H9 (cell line): ENCODE data around the gene RAB35. TPM values are rescaled to one million over a fixed set of nuclear protein-coding genes. Genes with fewer than 3 reads are reported as not detected.
A peak's percentile ranks its signal among the peaks of the same experiment; 100 is the strongest.

Source experiments
- DNase-seq: peaks from one replicate; pipeline ENCODE4 v3.0.0-alpha.2; 2017
- H2AFZ ChIP-seq: one replicate; pipeline ENCODE4 v1.6.1; 2013; ENCODE audit warnings: mild to moderate bottlenecking, low read length, control low read depth, moderate library complexity
- H2AK5ac ChIP-seq: 2 replicates; pipeline ENCODE4 v1.6.1; 2013; ENCODE audit warnings: low read length, control low read depth, mixed read lengths; ENCODE audit not compliant: insufficient read length
- H2BK120ac ChIP-seq: one replicate; pipeline ENCODE4 v1.6.1; 2013; ENCODE audit warnings: low read depth, mild to moderate bottlenecking, low read length, control low read depth, inconsistent platforms; ENCODE audit not compliant: poor library complexity, severe bottlenecking
- H2BK12ac ChIP-seq: 2 replicates; pipeline ENCODE4 v1.6.1; 2013; ENCODE audit warnings: low read length, control low read depth, mixed read lengths, low read depth; ENCODE audit not compliant: insufficient read length
- H2BK15ac ChIP-seq: 2 replicates; pipeline ENCODE4 v1.6.1; 2013; ENCODE audit warnings: low read depth, low read length, control low read depth
- H2BK20ac ChIP-seq: one replicate; pipeline ENCODE4 v1.6.1; 2013; ENCODE audit warnings: low read depth, mild to moderate bottlenecking, low read length, control low read depth, inconsistent platforms; ENCODE audit not compliant: poor library complexity, severe bottlenecking
- H2BK5ac ChIP-seq: 2 replicates; pipeline ENCODE4 v1.6.1; 2013; ENCODE audit warnings: low read length, control low read depth, mixed read lengths; ENCODE audit not compliant: insufficient read length
- H3K14ac ChIP-seq: 2 replicates; pipeline ENCODE4 v1.6.1; 2013; ENCODE audit warnings: low read length, control low read depth; ENCODE audit not compliant: insufficient read depth
- H3K18ac ChIP-seq: 2 replicates; pipeline ENCODE4 v1.6.1; 2013; ENCODE audit warnings: low read depth, mild to moderate bottlenecking, mixed read lengths, low read length, control low read depth; ENCODE audit not compliant: insufficient read length
- H3K23ac ChIP-seq: 2 replicates; pipeline ENCODE4 v1.6.1; 2013; ENCODE audit warnings: low read length, control low read depth, mixed read lengths, low read depth; ENCODE audit not compliant: insufficient read length
- H3K23me2 ChIP-seq: 2 replicates; pipeline ENCODE4 v1.6.1; 2013; ENCODE audit warnings: low read depth, mild to moderate bottlenecking, mixed read lengths, low read length, control low read depth; ENCODE audit not compliant: insufficient read length, poor library complexity, severe bottlenecking
- H3K27ac ChIP-seq: 2 replicates; pipeline ENCODE4 v1.5.1; 2013; ENCODE audit warnings: low read length, control low read depth, mixed read lengths, low read depth; ENCODE audit not compliant: insufficient read length
- H3K27me3 ChIP-seq: 2 replicates; pipeline ENCODE4 v1.6.1; 2013; ENCODE audit warnings: low read length, control low read depth, inconsistent platforms; ENCODE audit not compliant: insufficient read depth
- H3K4ac ChIP-seq: 2 replicates; pipeline ENCODE4 v1.6.1; 2013; ENCODE audit warnings: low read depth, mild to moderate bottlenecking, control low read depth, inconsistent platforms, low read length, moderate library complexity
- H3K4me1 ChIP-seq: 2 replicates; pipeline ENCODE4 v1.6.1; 2013; ENCODE audit warnings: low read length, control low read depth, inconsistent platforms; ENCODE audit not compliant: insufficient read depth
- H3K4me2 ChIP-seq: 2 replicates; pipeline ENCODE4 v1.6.1; 2013; ENCODE audit warnings: low read length, control low read depth, mixed read lengths; ENCODE audit not compliant: insufficient read length, insufficient read depth
- H3K56ac ChIP-seq: 2 replicates; pipeline ENCODE4 v1.6.1; 2013; ENCODE audit warnings: low read depth, mild to moderate bottlenecking, mixed read lengths, low read length, control low read depth; ENCODE audit not compliant: insufficient read length
- H3K79me1 ChIP-seq: 2 replicates; pipeline ENCODE4 v1.6.1; 2013; ENCODE audit warnings: low read depth, mild to moderate bottlenecking, moderate library complexity, low read length, control low read depth, inconsistent platforms; ENCODE audit not compliant: insufficient read depth, poor library complexity, severe bottlenecking
- H3K79me2 ChIP-seq: 2 replicates; pipeline ENCODE4 v1.6.1; 2013; ENCODE audit warnings: low read length, control low read depth, inconsistent platforms; ENCODE audit not compliant: insufficient read depth
- H3K9ac ChIP-seq: 2 replicates; pipeline ENCODE4 v1.6.1; 2013; ENCODE audit warnings: low read length, control low read depth, mixed read lengths; ENCODE audit not compliant: insufficient read length; ENCODE audit errors: extremely low read depth
- H3K9me3 ChIP-seq: one replicate; pipeline ENCODE4 v1.6.1; 2013; ENCODE audit warnings: low read depth, low read length, inconsistent platforms; ENCODE audit not compliant: control insufficient read depth
- H3T11ph ChIP-seq: one replicate; pipeline ENCODE4 v1.6.1; 2013; ENCODE audit warnings: mild to moderate bottlenecking, low read length, control low read depth, inconsistent platforms
- H4K20me1 ChIP-seq: one replicate; pipeline ENCODE4 v1.6.1; 2013; ENCODE audit not compliant: control insufficient read depth, insufficient read length, insufficient read depth
- H4K5ac ChIP-seq: 2 replicates; pipeline ENCODE4 v1.6.1; 2013; ENCODE audit warnings: low read depth, mild to moderate bottlenecking, mixed read lengths, low read length, control low read depth; ENCODE audit not compliant: insufficient read length
- H4K8ac ChIP-seq: replicated peaks from 2 replicates; pipeline ENCODE4 v1.6.1; 2013; ENCODE audit warnings: low read length, control low read depth, mixed read lengths, low read depth; ENCODE audit not compliant: insufficient read length
- H4K91ac ChIP-seq: 2 replicates; pipeline ENCODE4 v1.6.1; 2013; ENCODE audit warnings: low read depth, mild to moderate bottlenecking, moderate library complexity, mixed read lengths, low read length, control low read depth; ENCODE audit not compliant: insufficient read length
- H3K27ac Mint-ChIP-seq, 3 experiments: 2 replicates in 2 of 3; 3 replicates in 1 of 3; pipeline ENCODE4 v1.8.0; 2020 to 2021; ENCODE audit warnings: mixed read lengths in 3 of 3, mild to moderate bottlenecking in 1 of 3, moderate library complexity in 1 of 3
- H3K27me3 Mint-ChIP-seq: 2 replicates; pipeline ENCODE4 v1.8.0; 2021; ENCODE audit warnings: low read depth, mild to moderate bottlenecking, moderate library complexity, mixed read lengths
- H3K36me3 Mint-ChIP-seq, 3 experiments: 2 replicates in 2 of 3; 3 replicates in 1 of 3; pipeline ENCODE4 v1.8.0; 2020 to 2021; ENCODE audit warnings: low read depth in 3 of 3, mixed read lengths in 3 of 3; ENCODE audit not compliant: insufficient read depth in 1 of 3
- H3K4me1 Mint-ChIP-seq, 2 experiments: 2 replicates each; pipeline ENCODE4 v1.8.0; 2020; ENCODE audit warnings: mixed read lengths in 2 of 2
- H3K4me3 Mint-ChIP-seq, 2 experiments: 2 replicates in 1 of 2; 3 replicates in 1 of 2; pipeline ENCODE4 v1.8.0; 2020 to 2021; ENCODE audit warnings: mild to moderate bottlenecking in 2 of 2, mixed read lengths in 2 of 2, moderate library complexity in 1 of 2
- H3K9me3 Mint-ChIP-seq, 2 experiments: 2 replicates in 1 of 2; 3 replicates in 1 of 2; pipeline ENCODE4 v1.8.0; 2020; ENCODE audit warnings: mild to moderate bottlenecking in 2 of 2, mixed read lengths in 2 of 2, moderate library complexity in 1 of 2
- WGBS: extraction: QIAGEN DNeasy Blood & Tissue Kit; methylation state at CpG from one replicate; pipeline ENCODE4 v1.1.7; 2013; ENCODE audit warnings: missing lambda C conversion rate, low lambda C conversion rate, mixed read lengths; ENCODE audit not compliant: insufficient read length; ENCODE audit errors: extremely low coverage; 5-methylcytosine and 5-hydroxymethylcytosine counted together
- total RNA-seq: library from RNA; stranded (reverse); gene quantifications from 2 replicates; pipeline ENCODE4 v1.2.1, GENCODE V29; 2021
- TF ChIP-seq, protein P1 (sequence below): fragments of 200-600 bp; sonication (generic); conservative IDR thresholded peaks from 3 replicates; pipeline ENCODE4 v1.8.0; 2021; ENCODE audit warnings: antibody characterized with exemption, mild to moderate bottlenecking

The RAB35 gene
- total RNA-seq, 1 experiment from 2014 or later = 60.0 TPM

DNA sequence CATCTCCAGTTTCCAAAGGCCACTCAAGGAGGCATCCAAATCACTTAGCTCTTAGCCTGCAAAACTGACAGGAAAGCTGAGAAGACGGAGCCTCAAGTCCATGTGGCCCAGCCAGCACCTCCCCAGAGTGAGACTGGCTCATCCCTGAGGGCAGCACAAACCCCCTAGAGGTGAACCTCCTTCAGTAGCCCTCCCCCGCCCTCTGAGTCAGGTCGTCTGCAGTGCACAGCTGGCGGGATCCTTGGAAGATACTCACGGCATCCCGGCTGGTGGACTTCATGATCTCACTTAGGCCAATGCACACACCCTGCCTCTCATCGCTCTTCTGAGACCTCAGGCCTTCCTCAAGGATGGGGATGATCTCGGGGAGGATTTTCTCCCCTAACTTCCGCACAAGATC is 24.1 kb upstream of the RAB35 start:
- no peaks in the 10 kb centered on the region for H3K9me3 ChIP-seq
- H4K91ac ChIP-seq = no peak overlapping the region
- no peak overlapping the region for H3K14ac ChIP-seq
- no peak overlapping the region for H2AK5ac ChIP-seq
- Mint-ChIP-seq H3K27ac (peak overlapping the region in 1 of 3 experiments; percentile 63; a peak in 1 of 7 replicates), H3K9me3 (no peaks in the 10 kb centered on the region), H3K4me3 (no peak overlapping the region), H3K27me3 (no peaks in the 10 kb centered on the region), H3K4me1 (no peaks in the 10 kb centered on the region), H3K36me3 (peaks cover 72 to 97% (median 95%) of the 10 kb centered on the region in 3 experiments; a peak in 6 of 7 replicates)
- H3K23me2 ChIP-seq = no peaks in the 10 kb centered on the region
- no peak overlapping the region for H3K9ac ChIP-seq
- no peak overlapping the region for H2BK15ac ChIP-seq
- H3K4me2 ChIP-seq = no peak overlapping the region
- no peaks in the 10 kb centered on the region for H3K79me2 ChIP-seq
- H3K27me3 ChIP-seq = no peaks in the 10 kb centered on the region
- H3T11ph ChIP-seq = no peak overlapping the region
- H2AFZ ChIP-seq = no peak overlapping the region
- no peak overlapping the region for H4K5ac ChIP-seq
- TF ChIP-seq, protein P1, sequence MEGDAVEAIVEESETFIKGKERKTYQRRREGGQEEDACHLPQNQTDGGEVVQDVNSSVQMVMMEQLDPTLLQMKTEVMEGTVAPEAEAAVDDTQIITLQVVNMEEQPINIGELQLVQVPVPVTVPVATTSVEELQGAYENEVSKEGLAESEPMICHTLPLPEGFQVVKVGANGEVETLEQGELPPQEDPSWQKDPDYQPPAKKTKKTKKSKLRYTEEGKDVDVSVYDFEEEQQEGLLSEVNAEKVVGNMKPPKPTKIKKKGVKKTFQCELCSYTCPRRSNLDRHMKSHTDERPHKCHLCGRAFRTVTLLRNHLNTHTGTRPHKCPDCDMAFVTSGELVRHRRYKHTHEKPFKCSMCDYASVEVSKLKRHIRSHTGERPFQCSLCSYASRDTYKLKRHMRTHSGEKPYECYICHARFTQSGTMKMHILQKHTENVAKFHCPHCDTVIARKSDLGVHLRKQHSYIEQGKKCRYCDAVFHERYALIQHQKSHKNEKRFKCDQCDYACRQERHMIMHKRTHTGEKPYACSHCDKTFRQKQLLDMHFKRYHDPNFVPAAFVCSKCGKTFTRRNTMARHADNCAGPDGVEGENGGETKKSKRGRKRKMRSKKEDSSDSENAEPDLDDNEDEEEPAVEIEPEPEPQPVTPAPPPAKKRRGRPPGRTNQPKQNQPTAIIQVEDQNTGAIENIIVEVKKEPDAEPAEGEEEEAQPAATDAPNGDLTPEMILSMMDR = no peak
- no peak overlapping the region for H2BK20ac ChIP-seq
- no peak overlapping the region for H4K8ac ChIP-seq
- H3K18ac ChIP-seq = no peak overlapping the region
- no CpG with 5 or more reads among the region's 9 CpGs for WGBS
- no peak overlapping the region for H3K27ac ChIP-seq
- no peaks in the 10 kb centered on the region for H3K4me1 ChIP-seq
- no peak overlapping the region for H3K4ac ChIP-seq
- H3K56ac ChIP-seq = no peak overlapping the region
- no peak overlapping the region for H2BK12ac ChIP-seq
- no peak overlapping the region for H2BK5ac ChIP-seq
- H2BK120ac ChIP-seq = no peak overlapping the region
- no peak for DNase-seq
- no peaks in the 10 kb centered on the region for H4K20me1 ChIP-seq
- no peak overlapping the region for H3K23ac ChIP-seq
- no peaks in the 10 kb centered on the region for H3K79me1 ChIP-seq
